Peyer's patch (tissue), 4 donors: Measurements from ENCODE around the gene LRRC46. TPM values are rescaled to one million over a fixed set of nuclear protein-coding genes. Genes with fewer than 3 reads are reported as not detected.

Source experiments
- DNase-seq, 3 donors: peaks; one replicate each; pipeline ENCODE4 v3.0.0-alpha.2; 2017 to 2019
- H3K27ac ChIP-seq, 4 donors: fragments of 200-600 bp; sonication (generic); one replicate each; pipeline ENCODE4 v1.5.1; 2016 to 2019
- H3K27me3 ChIP-seq, 2 donors: fragments of 200-600 bp; sonication (generic); one replicate each; pipeline ENCODE4 v1.5.1; 2019
- H3K36me3 ChIP-seq, 3 donors: fragments of 200-600 bp; sonication (generic); one replicate each; pipeline ENCODE4 v1.5.1; 2016 to 2019
- H3K4me1 ChIP-seq, 4 donors: fragments of 200-600 bp; sonication (generic); one replicate each; pipeline ENCODE4 v1.5.1; 2016 to 2019
- H3K4me3 ChIP-seq, 4 donors: fragments of 200-600 bp; sonication (generic); 1 replicate in 3 of 4; 2 replicates in 1 of 4; pipeline ENCODE4 v1.5.1; 2016 to 2019; ENCODE audit warnings: mild to moderate bottlenecking in 1 of 4
- H3K9me3 ChIP-seq, 4 donors: fragments of 200-600 bp; sonication (generic); one replicate each; pipeline ENCODE4 v1.5.1; 2016 to 2019; ENCODE audit warnings: mild to moderate bottlenecking in 1 of 4
- CTCF ChIP-seq, 6 experiments: fragments of 450-650 bp in 4 of 6; fragments of 200-600 bp in 2 of 6; sonication (generic) in 1 of 6; IDR thresholded peaks; one replicate each; pipeline ENCODE4 v1.5.1; 2017 to 2019; ENCODE audit warnings: antibody characterized with exemption in 6 of 6, mild to moderate bottlenecking in 3 of 6, moderate library complexity in 1 of 6
- POLR2A ChIP-seq, 2 donors: fragments of 450-650 bp; IDR thresholded peaks; one replicate each; pipeline ENCODE4 v1.5.1; 2017; ENCODE audit warnings: antibody characterized with exemption in 2 of 2, mild to moderate bottlenecking in 2 of 2, moderate library complexity in 2 of 2
- total RNA-seq, 4 donors: library from RNA; depleted of rRNA; stranded (reverse); fragments of >200 nt; gene quantifications; one replicate each; pipeline ENCODE4 v1.1.0, GENCODE V29; 2016

Gene LRRC46
- total RNA-seq, 4 donors from 2014 or later: 0.40 TPM; not detected in 3

- TF ChIP-seq POLR2A (IDR thresholded peaks at IDR 0.05) (no peak), CTCF (IDR thresholded peaks at IDR 0.05) (no peak)
- H3K36me3 ChIP-seq: no peaks in the 10 kb centered on the region
- DNase-seq: no peak
- no peak overlapping the region for H3K27ac ChIP-seq
- peaks cover 0 to 9% (median 2%) of the 10 kb centered on the region in 4 donors for H3K4me1 ChIP-seq
- H3K9me3 ChIP-seq: no peaks in the 10 kb centered on the region
- no peak overlapping the region for H3K4me3 ChIP-seq
- H3K27me3 ChIP-seq: peaks cover 0 to 16% of the 10 kb centered on the region in 2 donors
Measured at GRCh38 chr17:47792457-47792856, 39.0 kb upstream of the LRRC46 start.

- DNase-seq: peak in 1 of 3 donors; percentile 26
- Histone ChIP-seq H3K9me3 (no peaks in the 10 kb centered on the region), H3K27ac (no peak overlapping the region), H3K4me1 (peaks cover 0 to 9% (median 2%) of the 10 kb centered on the region in 4 donors), H3K4me3 (no peak overlapping the region), H3K36me3 (no peaks in the 10 kb centered on the region), H3K27me3 (peaks cover 0 to 16% of the 10 kb centered on the region in 2 donors)
- no peak for TF ChIP-seq POLR2A (IDR thresholded peaks at IDR 0.05)
- TF ChIP-seq CTCF (IDR thresholded peaks at IDR 0.05): no peak
Measured at GRCh38 chr17:47792979-47793378, 38.5 kb upstream of the LRRC46 start.

- H3K27ac ChIP-seq: no peak overlapping the region
Measured at GRCh38 chr17:47797797-47798196, 33.7 kb upstream of the LRRC46 start.

GRCh38 chr17:47800686-47801085 is 30.8 kb upstream of the LRRC46 start:
- Histone ChIP-seq H3K9me3 (no peaks in the 10 kb centered on the region), H3K4me1 (no peaks in the 10 kb centered on the region), H3K27me3 (no peaks in the 10 kb centered on the region), H3K4me3 (no peak overlapping the region), H3K27ac (no peak overlapping the region), H3K36me3 (no peaks in the 10 kb centered on the region)
- peak in 1 of 3 donors; percentile 34 for DNase-seq
- TF ChIP-seq POLR2A (IDR thresholded peaks at IDR 0.05): no peak
- no peak for TF ChIP-seq CTCF (IDR thresholded peaks at IDR 0.05)

More at GRCh38 chr17:47797797-47798196, 33.7 kb upstream of the LRRC46 start:
- H3K36me3 ChIP-seq: no peaks in the 10 kb centered on the region
- no peaks in the 10 kb centered on the region for H3K4me1 ChIP-seq
- H3K9me3 ChIP-seq: no peaks in the 10 kb centered on the region
- peak in 1 of 3 donors; percentile 5 for DNase-seq
- no peak for TF ChIP-seq POLR2A (IDR thresholded peaks at IDR 0.05)
- TF ChIP-seq CTCF (IDR thresholded peaks at IDR 0.05): no peak
- no peaks in the 10 kb centered on the region for H3K27me3 ChIP-seq
- no peak overlapping the region for H3K4me3 ChIP-seq

GRCh38 chr17:47801176-47801765 is 30.2 kb upstream of the LRRC46 start:
- DNase-seq: peak in 1 of 3 donors; percentile 15

More at GRCh38 chr17:47801176-47801765, 30.2 kb upstream of the LRRC46 start:
- Histone ChIP-seq H3K4me3 (no peak overlapping the region), H3K27ac (no peak overlapping the region), H3K27me3 (no peaks in the 10 kb centered on the region), H3K4me1 (no peaks in the 10 kb centered on the region), H3K36me3 (no peaks in the 10 kb centered on the region), H3K9me3 (no peaks in the 10 kb centered on the region)
- TF ChIP-seq CTCF (IDR thresholded peaks at IDR 0.05) (no peak), POLR2A (IDR thresholded peaks at IDR 0.05) (no peak)
